MCF 10A (cell line): ENCODE results near the gene ASB7. TPM values are rescaled to one million over a fixed set of nuclear protein-coding genes. Genes with fewer than 3 reads are reported as not detected.

ENCODE experiments used
- BruUV-seq: library from RNA; stranded (reverse); fragments of 400-500 nt; replicated peaks from 2 replicates; lab custom pipeline; 2021; lab: Mats Ljungman, UMichigan
- CTCF ChIA-PET: fragments of 300-600 bp; sonication (Branson Sonifier 250); formaldehyde crosslinking; extraction: SDS; loops from one replicate; lab custom pipeline; 2021; ENCODE audit warnings: antibody characterized with exemption, inconsistent platforms; lab: Yijun Ruan, JAX
- POLR2A ChIA-PET: fragments of 300-600, 350-650 bp; sonication (Branson Sonifier 250); formaldehyde crosslinking; extraction: SDS; loops from one replicate; lab custom pipeline; 2020; ENCODE audit warnings: antibody characterized with exemption, inconsistent platforms; lab: Yijun Ruan, JAX
- DNase-seq: peaks from one replicate; pipeline ENCODE4 v3.0.0-alpha.2; 2018; ENCODE audit not compliant: unreplicated experiment
- H3K27ac Mint-ChIP-seq: one replicate; pipeline ENCODE4 v1.8.0; 2022; ENCODE audit warnings: mild to moderate bottlenecking, low read depth, mixed read lengths; ENCODE audit not compliant: unreplicated experiment
- H3K27me3 Mint-ChIP-seq: one replicate; pipeline ENCODE4 v1.8.0; 2022; ENCODE audit warnings: mixed read lengths; ENCODE audit not compliant: insufficient read depth, unreplicated experiment
- H3K36me3 Mint-ChIP-seq: one replicate; pipeline ENCODE4 v1.8.0; 2022; ENCODE audit warnings: mild to moderate bottlenecking, moderate library complexity, mixed read lengths; ENCODE audit not compliant: insufficient read depth, unreplicated experiment
- H3K4me1 Mint-ChIP-seq: one replicate; pipeline ENCODE4 v1.8.0; 2022; ENCODE audit warnings: mixed read lengths; ENCODE audit not compliant: insufficient read depth, unreplicated experiment
- H3K4me3 Mint-ChIP-seq: one replicate; pipeline ENCODE4 v1.8.0; 2022; ENCODE audit warnings: mild to moderate bottlenecking, moderate library complexity, mixed read lengths; ENCODE audit not compliant: unreplicated experiment
- H3K9me3 Mint-ChIP-seq: one replicate; pipeline ENCODE4 v1.8.0; 2022; ENCODE audit warnings: mixed read lengths; ENCODE audit not compliant: unreplicated experiment
- intact Hi-C: fragments of 100-400 bp; cut with micrococcal nuclease; formaldehyde crosslinking; loops from 2 replicates; pipeline ENCODE4 v1.14.1; 2022
- total RNA-seq: library from RNA; stranded (reverse); gene quantifications from 2 replicates; pipeline ENCODE4 v1.2.3, GENCODE V29; 2022
- TF ChIP-seq, protein P1 (sequence below): fragments of 200-600 bp; IDR thresholded peaks from one replicate; pipeline ENCODE4 v1.8.0; 2022; ENCODE audit warnings: antibody characterized with exemption, mild to moderate bottlenecking; ENCODE audit not compliant: unreplicated experiment

ASB7 gene
- total RNA-seq, 1 experiment from 2014 or later, result 14.3 TPM

GRCh38 chr15:100680726-100681125 is 78.3 kb downstream of the ASB7 start:
- Mint-ChIP-seq H3K27me3 (no peaks in the 10 kb centered on the region), H3K4me1 (no peaks in the 10 kb centered on the region), H3K9me3 (no peaks in the 10 kb centered on the region), H3K27ac (no peak overlapping the region), H3K36me3 (no peaks in the 10 kb centered on the region), H3K4me3 (no peak overlapping the region)
- intact Hi-C loops, result no loop called here
- DNase-seq, result no peak
- TF ChIP-seq, protein P1, sequence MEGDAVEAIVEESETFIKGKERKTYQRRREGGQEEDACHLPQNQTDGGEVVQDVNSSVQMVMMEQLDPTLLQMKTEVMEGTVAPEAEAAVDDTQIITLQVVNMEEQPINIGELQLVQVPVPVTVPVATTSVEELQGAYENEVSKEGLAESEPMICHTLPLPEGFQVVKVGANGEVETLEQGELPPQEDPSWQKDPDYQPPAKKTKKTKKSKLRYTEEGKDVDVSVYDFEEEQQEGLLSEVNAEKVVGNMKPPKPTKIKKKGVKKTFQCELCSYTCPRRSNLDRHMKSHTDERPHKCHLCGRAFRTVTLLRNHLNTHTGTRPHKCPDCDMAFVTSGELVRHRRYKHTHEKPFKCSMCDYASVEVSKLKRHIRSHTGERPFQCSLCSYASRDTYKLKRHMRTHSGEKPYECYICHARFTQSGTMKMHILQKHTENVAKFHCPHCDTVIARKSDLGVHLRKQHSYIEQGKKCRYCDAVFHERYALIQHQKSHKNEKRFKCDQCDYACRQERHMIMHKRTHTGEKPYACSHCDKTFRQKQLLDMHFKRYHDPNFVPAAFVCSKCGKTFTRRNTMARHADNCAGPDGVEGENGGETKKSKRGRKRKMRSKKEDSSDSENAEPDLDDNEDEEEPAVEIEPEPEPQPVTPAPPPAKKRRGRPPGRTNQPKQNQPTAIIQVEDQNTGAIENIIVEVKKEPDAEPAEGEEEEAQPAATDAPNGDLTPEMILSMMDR, result no peak
- POLR2A ChIA-PET, result interaction anchor here (1.0 to 1.9 kb wide), 2 partner anchors 15 to 238 kb away, joined by 3 to 4 read pairs; no protein-coding TSS in a partner anchor
- CTCF ChIA-PET, result no interaction called here
- no TSS peak for BruUV-seq

- no peaks in the 10 kb centered on the region for H3K4me1 Mint-ChIP-seq
- CTCF ChIA-PET, result no interaction called here
- H3K9me3 Mint-ChIP-seq, result no peaks in the 10 kb centered on the region
- no peaks in the 10 kb centered on the region for H3K27me3 Mint-ChIP-seq
- no TSS peak for BruUV-seq
- POLR2A ChIA-PET, result interaction anchor here (0.7 to 1.0 kb wide), 2 partner anchors 40 to 237 kb away, joined by 3 to 4 read pairs; no protein-coding TSS in a partner anchor
- intact Hi-C loops, result no loop called here
- DNase-seq, result no peak
- TF ChIP-seq, protein P1, result no peak
- H3K27ac Mint-ChIP-seq, result no peak overlapping the region
- H3K36me3 Mint-ChIP-seq, result no peaks in the 10 kb centered on the region
- H3K4me3 Mint-ChIP-seq, result no peak overlapping the region
Measured at GRCh38 chr15:100681335-100681746, 79.0 kb downstream of the ASB7 start.

DNA sequence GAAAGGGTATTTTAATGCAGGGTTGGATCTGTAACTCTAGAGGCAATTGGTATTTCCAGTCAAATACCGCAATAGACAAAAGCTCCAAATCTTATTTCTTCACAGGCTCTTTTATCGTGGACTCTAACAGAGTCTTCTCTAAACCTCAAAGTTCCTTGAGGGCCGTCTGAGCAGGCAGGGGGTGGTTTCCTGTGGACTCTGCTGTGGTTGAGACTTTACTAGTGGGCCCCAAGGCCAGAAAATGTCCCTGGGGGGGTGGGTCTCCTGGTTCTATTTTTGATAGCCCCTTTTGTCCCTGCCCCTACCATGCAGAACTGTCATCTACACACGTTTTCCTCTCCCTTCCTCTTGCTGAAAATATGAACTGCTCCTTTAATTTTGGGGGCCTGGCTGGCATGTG is 80.1 kb downstream of the ASB7 start:
- intact Hi-C loops, result no loop called here
- BruUV-seq, result no TSS peak
- H3K36me3 Mint-ChIP-seq, result no peaks in the 10 kb centered on the region
- ChIA-PET POLR2A (no interaction called here), CTCF (interaction anchor here (0.8 kb wide), 1 partner anchor 33 kb away, joined by 3 read pairs; no protein-coding TSS in a partner anchor)
- TF ChIP-seq, protein P1, result no peak
- no peak overlapping the region for H3K27ac Mint-ChIP-seq
- H3K4me1 Mint-ChIP-seq, result peaks cover 2% of the 10 kb centered on the region
- no peaks in the 10 kb centered on the region for H3K9me3 Mint-ChIP-seq
- H3K4me3 Mint-ChIP-seq, result no peak overlapping the region
- no peaks in the 10 kb centered on the region for H3K27me3 Mint-ChIP-seq
- DNase-seq, result no peak

GRCh38 chr15:100683434-100683833 is 81.0 kb downstream of the ASB7 start:
- CTCF ChIA-PET, result interaction anchor here (0.8 to 1.0 kb wide), 2 partner anchors 11 to 32 kb away, joined by 3 to 4 read pairs; no protein-coding TSS in a partner anchor
- no peak overlapping the region for H3K27ac Mint-ChIP-seq

More at GRCh38 chr15:100683434-100683833, 81.0 kb downstream of the ASB7 start:
- POLR2A ChIA-PET, result no interaction called here
- TF ChIP-seq, protein P1, result no peak
- peaks cover 7% of the 10 kb centered on the region for H3K4me1 Mint-ChIP-seq
- no peaks in the 10 kb centered on the region for H3K27me3 Mint-ChIP-seq
- no peaks in the 10 kb centered on the region for H3K9me3 Mint-ChIP-seq
- no TSS peak for BruUV-seq
- H3K4me3 Mint-ChIP-seq, result no peak overlapping the region
- H3K36me3 Mint-ChIP-seq, result no peaks in the 10 kb centered on the region
- intact Hi-C loops, result no loop called here
- no peak for DNase-seq
